Activated CD8-positive, alpha-beta memory T cell treated with anti-CD3 and anti-CD28 coated beads, Interleukin-2, amount 10 ng/mL, durations not matched to agents 7 days and 5 days (primary cell): Measurements from ENCODE around the gene SEL1L3. TPM values are rescaled to one million over a fixed set of nuclear protein-coding genes. Genes with fewer than 3 reads are reported as not detected.
A peak's percentile ranks its signal among the peaks of the same experiment; 100 is the strongest.

Experiments used
- ATAC-seq: fragments of 150-1000 bp; cut with Tn5 transposase; one replicate; pipeline ENCODE4 v1.10.0; 2021; ENCODE audit warnings: moderate library complexity
- CTCF ChIA-PET: fragments of 350-600 bp; sonication (Branson Sonifier 250); formaldehyde crosslinking; loops from one replicate; lab custom pipeline; 2021; ENCODE audit warnings: antibody characterized with exemption; lab: Charles Lee
- DNase-seq: peaks from one replicate; pipeline ENCODE4 v3.0.0-alpha.2; 2020
- H3K27ac Mint-ChIP-seq: one replicate; pipeline ENCODE4 v1.8.0; 2021; ENCODE audit warnings: mild to moderate bottlenecking, mixed read lengths
- H3K27me3 Mint-ChIP-seq: one replicate; pipeline ENCODE4 v1.8.0; 2021; ENCODE audit warnings: mixed read lengths
- H3K36me3 Mint-ChIP-seq: one replicate; pipeline ENCODE4 v1.8.0; 2021; ENCODE audit warnings: mild to moderate bottlenecking, mixed read lengths
- H3K4me1 Mint-ChIP-seq: one replicate; pipeline ENCODE4 v1.8.0; 2021; ENCODE audit warnings: mixed read lengths
- H3K4me3 Mint-ChIP-seq: one replicate; pipeline ENCODE4 v1.8.0; 2021; ENCODE audit warnings: mild to moderate bottlenecking, moderate library complexity, mixed read lengths
- H3K9me3 Mint-ChIP-seq: one replicate; pipeline ENCODE4 v1.8.0; 2022; ENCODE audit warnings: low read depth, mixed read lengths
- total RNA-seq, 2 experiments: library from RNA; stranded (reverse); gene quantifications; one replicate each; pipeline ENCODE4 v1.2.3, GENCODE V29; 2021

SEL1L3 gene
- total RNA-seq, 2 experiments from 2014 or later, result 66.3 to 82.8 TPM

DNA sequence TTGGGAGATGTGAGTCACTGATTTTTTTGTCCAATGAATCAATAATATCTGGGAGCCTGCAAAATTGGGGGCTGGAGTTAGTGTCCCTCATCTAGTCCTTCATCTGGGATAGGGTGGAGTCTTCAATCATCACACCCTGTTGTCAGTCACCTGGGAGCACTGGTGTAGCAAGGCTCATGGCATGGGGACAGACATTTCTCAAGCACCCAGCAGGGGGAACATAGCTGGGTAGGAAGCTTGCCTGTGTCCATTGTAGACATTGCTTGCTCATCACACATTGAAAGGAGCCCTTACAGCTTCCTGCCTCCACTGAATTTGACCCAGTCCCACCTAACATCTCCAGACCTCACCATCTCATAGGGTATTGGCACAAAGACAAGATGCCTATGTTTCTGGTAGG, 61.2 kb downstream of the SEL1L3 start:
- H3K36me3 Mint-ChIP-seq, result peaks cover 49% of the 10 kb centered on the region
- H3K4me1 Mint-ChIP-seq, result no peaks in the 10 kb centered on the region
- ATAC-seq (no peak), DNase-seq (no peak)
- no peak overlapping the region for H3K4me3 Mint-ChIP-seq
- no peak overlapping the region for H3K27ac Mint-ChIP-seq
- H3K9me3 Mint-ChIP-seq, result no peaks in the 10 kb centered on the region
- H3K27me3 Mint-ChIP-seq, result no peaks in the 10 kb centered on the region
- CTCF ChIA-PET, result no interaction called here

DNA sequence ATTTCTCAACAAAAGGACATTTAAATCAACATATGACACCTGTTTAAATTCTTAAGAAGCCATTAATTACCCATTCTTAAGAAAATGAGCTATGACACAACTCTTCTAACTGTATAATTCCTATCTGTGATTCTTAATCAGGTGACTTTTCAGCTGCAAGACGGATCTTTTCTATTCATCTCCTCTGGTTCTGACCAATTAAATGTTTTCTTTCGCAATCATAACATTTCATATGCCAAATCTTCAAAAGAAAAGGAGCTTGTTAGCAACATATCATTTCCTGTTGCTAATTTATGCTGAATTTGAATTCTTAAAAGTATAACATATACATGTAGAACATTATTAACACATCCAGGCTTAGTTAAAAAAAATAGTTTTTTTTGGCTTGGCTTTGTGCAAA, 62.5 kb downstream of the SEL1L3 start:
- H3K36me3 Mint-ChIP-seq, result peaks cover 55% of the 10 kb centered on the region
- H3K4me1 Mint-ChIP-seq, result no peaks in the 10 kb centered on the region
- no peak overlapping the region for H3K27ac Mint-ChIP-seq
- no peaks in the 10 kb centered on the region for H3K9me3 Mint-ChIP-seq
- H3K4me3 Mint-ChIP-seq, result no peak overlapping the region
- no peak for ATAC-seq
- CTCF ChIA-PET, result no interaction called here
- H3K27me3 Mint-ChIP-seq, result no peaks in the 10 kb centered on the region
- no peak for DNase-seq

DNA sequence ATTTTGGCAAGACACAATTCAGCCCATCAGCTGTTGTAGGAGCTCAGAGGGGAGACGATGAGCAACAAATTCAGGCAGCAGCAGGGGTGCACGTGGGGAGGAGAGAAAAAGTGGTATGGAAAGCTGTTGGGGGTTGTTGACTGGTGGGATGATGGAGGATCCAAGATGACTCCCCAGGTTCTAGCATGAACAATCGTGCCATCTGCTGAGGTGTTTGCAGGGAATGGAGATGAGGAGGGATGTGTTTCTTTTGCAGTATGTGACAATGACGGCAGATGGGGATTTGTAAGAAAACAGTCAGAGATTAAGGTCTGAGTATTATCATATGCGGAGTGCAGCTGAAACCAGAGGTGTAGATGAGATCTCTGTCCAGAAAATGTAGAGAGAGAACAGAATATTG, 63.3 kb downstream of the SEL1L3 start:
- peaks cover 59% of the 10 kb centered on the region for H3K36me3 Mint-ChIP-seq

DNA sequence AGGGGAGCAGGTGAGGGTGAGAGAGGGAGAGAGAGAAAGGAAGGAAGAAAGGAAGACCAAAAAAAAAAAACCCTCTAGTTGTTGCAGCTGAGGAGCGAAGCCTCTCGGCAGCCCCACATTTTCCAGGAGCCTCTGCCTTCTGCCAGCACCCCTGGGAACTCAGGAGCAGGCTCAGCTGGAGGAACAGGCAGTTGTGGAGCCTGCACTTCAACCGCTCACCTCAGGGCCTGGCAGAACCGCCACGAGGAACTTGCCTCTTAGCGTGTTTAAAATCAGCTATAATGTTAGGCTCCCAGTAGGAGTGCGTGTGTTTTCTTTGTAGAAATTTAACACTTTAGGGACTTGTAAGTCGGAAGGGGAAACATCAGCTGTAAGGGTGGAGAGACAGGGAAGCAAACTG, 65.7 kb downstream of the SEL1L3 start:
- H3K27me3 Mint-ChIP-seq, result no peaks in the 10 kb centered on the region
- H3K36me3 Mint-ChIP-seq, result peaks cover 56% of the 10 kb centered on the region
- H3K4me3 Mint-ChIP-seq, result no peak overlapping the region
- CTCF ChIA-PET, result no interaction called here
- H3K9me3 Mint-ChIP-seq, result no peaks in the 10 kb centered on the region
- no peaks in the 10 kb centered on the region for H3K4me1 Mint-ChIP-seq
- DNase-seq (no peak), ATAC-seq (no peak)
- H3K27ac Mint-ChIP-seq, result no peak overlapping the region

More for the DNA sequence above, 63.3 kb downstream of the SEL1L3 start:
- CTCF ChIA-PET, result no interaction called here
- Mint-ChIP-seq H3K27ac (no peak overlapping the region), H3K4me3 (no peak overlapping the region), H3K4me1 (no peaks in the 10 kb centered on the region), H3K27me3 (no peaks in the 10 kb centered on the region), H3K9me3 (no peaks in the 10 kb centered on the region)
- ATAC-seq (no peak), DNase-seq (no peak)

DNA sequence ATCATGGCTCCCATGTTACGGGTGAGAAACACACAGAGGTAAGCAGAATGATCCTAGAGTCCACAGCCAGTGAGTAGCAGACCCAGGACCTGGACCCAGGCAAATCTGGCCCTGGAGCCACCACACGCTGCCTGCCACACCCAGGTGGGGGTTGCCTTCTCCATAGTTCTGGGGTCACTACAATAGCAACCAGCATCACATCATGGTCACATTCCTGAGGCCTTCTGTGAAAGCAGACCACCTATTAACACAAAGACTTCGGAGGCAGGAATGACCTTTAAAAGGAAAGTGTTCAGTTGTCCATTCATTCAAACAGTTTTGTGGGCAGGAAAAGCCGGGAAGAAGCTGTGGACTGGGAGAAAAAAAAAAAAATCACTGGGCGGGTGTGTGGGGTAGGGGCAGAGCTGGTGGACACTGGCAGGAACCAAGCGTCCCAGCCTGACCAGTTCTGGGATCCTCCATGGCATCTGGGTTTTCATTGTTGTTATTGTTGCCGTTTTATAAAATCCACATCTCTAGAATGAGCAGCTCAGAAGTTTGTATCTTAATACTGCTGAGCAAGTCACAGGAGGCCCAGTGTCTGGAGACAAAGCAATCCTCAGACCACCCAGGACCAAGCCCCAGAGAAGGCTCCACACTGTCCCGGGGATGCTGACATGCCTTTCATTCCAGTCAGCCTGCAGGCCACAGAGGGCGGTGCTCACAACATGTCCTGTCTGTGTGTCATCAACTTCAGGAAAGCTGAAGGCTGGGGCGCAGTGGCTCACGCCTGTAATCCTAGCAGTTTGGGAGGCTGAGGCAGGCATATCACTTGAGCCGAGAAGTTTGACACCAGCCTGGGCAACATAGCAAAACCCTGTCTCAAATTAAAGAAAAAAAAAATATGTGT, 67.0 kb downstream of the SEL1L3 start:
- CTCF ChIA-PET, result no interaction called here
- no peak for DNase-seq
- H3K4me3 Mint-ChIP-seq, result no peak overlapping the region
- H3K27me3 Mint-ChIP-seq, result no peaks in the 10 kb centered on the region
- no peak overlapping the region for H3K27ac Mint-ChIP-seq
- no peaks in the 10 kb centered on the region for H3K4me1 Mint-ChIP-seq
- no peak for ATAC-seq
- no peaks in the 10 kb centered on the region for H3K9me3 Mint-ChIP-seq
- peaks cover 47% of the 10 kb centered on the region for H3K36me3 Mint-ChIP-seq

DNA sequence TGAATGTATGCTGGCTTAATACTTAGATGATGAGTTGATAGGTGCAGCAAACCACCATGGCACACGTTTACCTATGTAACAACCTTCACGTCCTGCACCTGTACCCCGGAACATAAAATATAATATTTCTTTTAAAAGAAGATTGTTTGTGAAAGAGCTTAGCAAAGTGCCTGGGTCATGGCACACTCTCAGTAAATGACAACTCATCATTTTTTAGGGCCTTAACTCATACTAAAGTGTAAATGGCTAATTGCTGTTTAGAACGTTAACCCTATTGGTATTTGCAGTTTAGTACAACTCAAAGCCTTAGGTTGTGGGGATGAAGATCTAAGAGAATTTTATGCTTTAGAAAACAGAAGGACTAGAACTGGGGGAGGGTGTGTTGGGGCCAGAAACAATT, 67.7 kb downstream of the SEL1L3 start:
- no peak overlapping the region for H3K27ac Mint-ChIP-seq
- no peaks in the 10 kb centered on the region for H3K9me3 Mint-ChIP-seq
- CTCF ChIA-PET, result no interaction called here
- no peak for ATAC-seq
- no peak for DNase-seq
- no peaks in the 10 kb centered on the region for H3K4me1 Mint-ChIP-seq
- H3K4me3 Mint-ChIP-seq, result no peak overlapping the region
- H3K36me3 Mint-ChIP-seq, result peaks cover 49% of the 10 kb centered on the region
- H3K27me3 Mint-ChIP-seq, result no peaks in the 10 kb centered on the region

DNA sequence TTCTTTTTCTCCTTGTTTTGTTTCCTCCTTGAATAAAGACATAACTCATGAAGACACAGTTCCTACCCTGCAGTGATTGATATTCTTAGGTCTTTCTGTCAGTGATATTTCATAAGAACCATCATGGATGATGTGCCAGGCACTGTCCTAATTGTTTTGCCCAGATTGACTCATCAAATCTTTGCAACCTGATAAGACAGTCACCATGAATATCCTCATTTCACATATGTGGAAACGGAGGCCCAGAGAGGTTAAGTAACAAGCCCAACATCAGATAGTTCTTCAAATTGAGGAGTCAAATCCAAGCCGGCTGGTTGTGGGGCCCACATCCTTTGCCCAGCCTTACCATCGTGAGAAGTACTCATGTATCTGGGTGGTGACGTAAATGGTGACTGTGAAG, 69.9 kb downstream of the SEL1L3 start:
- Mint-ChIP-seq H3K9me3 (no peaks in the 10 kb centered on the region), H3K27me3 (no peaks in the 10 kb centered on the region), H3K27ac (no peak overlapping the region), H3K4me3 (no peak overlapping the region), H3K36me3 (peaks cover 55% of the 10 kb centered on the region), H3K4me1 (no peaks in the 10 kb centered on the region)
- ATAC-seq, result no peak
- CTCF ChIA-PET, result interaction anchor here (0.7 to 0.8 kb wide), 2 partner anchors 12 to 276 kb away, joined by 3 read pairs; no protein-coding TSS in a partner anchor
- DNase-seq, result no peak

DNA sequence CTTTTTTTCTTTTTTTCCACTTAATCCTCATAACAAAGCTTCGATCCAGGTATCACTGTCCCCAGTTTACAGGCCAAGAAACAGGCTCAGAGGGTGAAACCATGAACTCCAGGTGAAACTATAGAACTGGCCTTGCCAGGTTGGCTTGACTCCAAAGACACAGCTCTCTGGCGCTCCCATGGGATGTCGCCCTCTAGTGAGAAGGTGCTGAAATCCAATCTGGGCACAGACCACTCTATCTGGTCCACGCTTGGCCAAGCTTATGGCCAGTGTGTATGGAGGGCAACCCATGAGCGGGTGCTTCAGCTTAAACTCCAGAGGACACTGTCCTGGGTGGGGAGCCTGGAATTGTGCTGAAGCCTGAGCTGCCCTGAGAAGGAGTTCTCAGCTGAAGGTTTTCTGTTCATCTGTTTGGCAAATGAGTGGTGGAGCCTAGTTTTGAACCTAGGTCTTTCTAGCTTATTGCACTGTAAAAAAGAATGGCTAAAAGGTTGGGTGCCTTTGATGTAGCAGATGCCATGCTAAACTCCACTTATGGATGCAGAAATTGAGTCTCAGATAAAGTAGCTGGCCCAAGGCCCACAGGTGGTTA, 70.5 kb downstream of the SEL1L3 start:
- no peak overlapping the region for H3K4me3 Mint-ChIP-seq
- CTCF ChIA-PET, result interaction anchor here (0.7 to 0.8 kb wide), 4 partner anchors 11 to 277 kb away, joined by 3 read pairs; no protein-coding TSS in a partner anchor
- H3K4me1 Mint-ChIP-seq, result no peaks in the 10 kb centered on the region
- no peaks in the 10 kb centered on the region for H3K9me3 Mint-ChIP-seq
- no peaks in the 10 kb centered on the region for H3K27me3 Mint-ChIP-seq
- ATAC-seq (no peak), DNase-seq (no peak)
- peaks cover 56% of the 10 kb centered on the region for H3K36me3 Mint-ChIP-seq
- no peak overlapping the region for H3K27ac Mint-ChIP-seq

DNA sequence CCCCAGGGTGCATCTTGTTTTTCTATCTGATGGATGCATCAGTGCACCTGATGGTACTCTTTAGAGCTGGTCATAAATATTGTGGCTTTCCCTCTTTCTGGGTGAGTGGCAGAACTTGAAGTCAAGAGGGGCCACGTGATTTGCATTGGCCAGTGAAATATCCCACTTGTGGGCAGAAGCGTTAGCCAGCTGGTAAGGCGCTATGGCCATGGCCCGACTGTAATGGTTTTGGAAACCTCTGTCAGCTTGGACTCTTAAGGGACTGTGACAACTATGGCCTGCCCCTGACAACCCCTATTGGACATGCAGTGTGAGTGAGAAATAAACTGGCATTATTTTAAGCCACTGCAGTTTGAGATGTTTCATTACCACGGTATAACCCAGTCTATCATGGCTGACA, 72.8 kb downstream of the SEL1L3 start:
- Mint-ChIP-seq H3K4me1 (peaks cover 1% of the 10 kb centered on the region), H3K36me3 (peaks cover 60% of the 10 kb centered on the region), H3K4me3 (no peak overlapping the region), H3K27me3 (no peaks in the 10 kb centered on the region), H3K9me3 (no peaks in the 10 kb centered on the region), H3K27ac (no peak overlapping the region)
- CTCF ChIA-PET, result no interaction called here
- DNase-seq, result no peak
- ATAC-seq, result no peak

DNA sequence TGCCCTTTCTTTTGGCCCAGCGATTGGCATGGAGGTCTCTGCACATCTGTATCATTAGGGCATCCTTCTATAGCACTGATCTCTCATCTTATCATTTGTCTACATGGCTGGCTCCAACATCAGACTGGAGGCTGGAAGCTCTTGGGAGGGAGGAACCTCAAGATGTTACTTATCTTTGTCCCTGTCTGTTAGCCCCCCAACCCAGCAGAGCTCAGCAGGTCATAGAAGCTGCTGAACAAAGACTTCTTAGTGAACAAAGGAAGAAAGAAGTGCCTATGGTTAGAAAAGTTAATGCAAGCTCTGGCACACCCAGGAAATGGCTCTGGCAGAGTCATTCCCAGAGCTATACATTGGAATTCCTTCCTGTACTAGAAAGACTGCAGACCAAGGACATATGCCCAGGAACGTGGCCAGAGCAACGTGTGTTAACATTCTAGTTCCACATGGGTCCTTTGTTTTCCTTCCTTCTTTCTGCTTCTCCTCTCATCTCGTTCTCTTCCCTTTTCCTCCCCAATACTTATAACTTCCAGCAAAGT, 74.0 kb downstream of the SEL1L3 start:
- Mint-ChIP-seq H3K27me3 (no peaks in the 10 kb centered on the region), H3K9me3 (no peaks in the 10 kb centered on the region), H3K27ac (no peak overlapping the region), H3K4me1 (peaks cover 14% of the 10 kb centered on the region), H3K4me3 (no peak overlapping the region), H3K36me3 (peaks cover 59% of the 10 kb centered on the region)
- CTCF ChIA-PET, result no interaction called here
- no peak for DNase-seq
- ATAC-seq, result no peak

DNA sequence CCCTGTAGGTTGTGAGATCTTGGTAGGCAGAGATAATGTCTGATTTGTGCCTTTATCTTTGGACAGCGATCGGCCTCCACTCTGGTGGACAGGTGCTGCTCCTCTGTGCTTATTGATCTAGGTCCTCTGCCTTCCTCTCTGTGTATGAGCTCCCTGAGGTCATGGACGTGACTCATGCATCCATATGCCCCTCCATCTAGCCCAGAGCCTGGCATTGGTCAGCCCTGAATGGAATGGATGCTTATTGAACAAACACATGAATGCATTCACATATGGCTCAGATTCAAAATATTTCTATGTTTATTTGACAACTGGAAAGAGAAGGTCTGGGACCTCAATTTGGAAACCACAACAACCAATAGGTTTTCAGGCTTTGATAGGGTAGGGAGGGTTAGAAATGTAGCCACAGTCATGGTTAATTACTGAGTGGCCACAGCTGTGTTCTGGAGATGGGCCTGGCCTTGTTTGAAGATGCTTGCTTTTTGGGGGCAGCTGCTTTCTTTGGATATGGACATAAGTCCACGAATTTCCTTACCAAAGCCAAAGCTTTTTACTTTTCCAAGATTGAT, 76.2 kb downstream of the SEL1L3 start:
- ATAC-seq (no peak), DNase-seq (no peak)
- no peaks in the 10 kb centered on the region for H3K9me3 Mint-ChIP-seq
- H3K27me3 Mint-ChIP-seq, result no peaks in the 10 kb centered on the region
- CTCF ChIA-PET, result no interaction called here
- H3K27ac Mint-ChIP-seq, result no peak overlapping the region
- peaks cover 16% of the 10 kb centered on the region for H3K4me1 Mint-ChIP-seq
- no peak overlapping the region for H3K4me3 Mint-ChIP-seq
- peaks cover 66% of the 10 kb centered on the region for H3K36me3 Mint-ChIP-seq

DNA sequence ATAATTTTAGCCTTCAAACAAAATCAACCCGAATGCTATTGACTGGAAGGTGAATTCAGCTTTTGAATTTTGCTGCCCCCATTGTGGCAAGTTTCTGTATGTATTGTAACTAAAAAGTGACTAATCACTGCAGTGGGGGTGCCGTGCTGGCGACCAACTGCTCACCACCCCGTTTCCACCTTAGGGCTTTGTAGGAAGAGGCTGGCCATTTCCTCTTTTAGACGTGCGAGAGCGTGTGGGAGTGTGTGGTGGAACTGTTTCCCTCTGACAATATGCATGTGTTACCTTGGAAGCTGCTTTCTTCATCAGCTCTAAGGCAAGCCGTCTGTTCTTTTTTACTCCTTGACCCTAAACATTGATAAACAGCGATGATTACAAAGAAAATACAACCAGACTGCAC, 78.8 kb downstream of the SEL1L3 start:
- DNase-seq (peak; percentile 55), ATAC-seq (peak; percentile 64)
- H3K9me3 Mint-ChIP-seq, result no peaks in the 10 kb centered on the region
- peak overlapping the region; percentile 56 for H3K27ac Mint-ChIP-seq
- CTCF ChIA-PET, result no interaction called here
- no peak overlapping the region for H3K4me3 Mint-ChIP-seq
- peaks cover 16% of the 10 kb centered on the region for H3K4me1 Mint-ChIP-seq
- H3K36me3 Mint-ChIP-seq, result peaks cover 73% of the 10 kb centered on the region
- H3K27me3 Mint-ChIP-seq, result no peaks in the 10 kb centered on the region

DNA sequence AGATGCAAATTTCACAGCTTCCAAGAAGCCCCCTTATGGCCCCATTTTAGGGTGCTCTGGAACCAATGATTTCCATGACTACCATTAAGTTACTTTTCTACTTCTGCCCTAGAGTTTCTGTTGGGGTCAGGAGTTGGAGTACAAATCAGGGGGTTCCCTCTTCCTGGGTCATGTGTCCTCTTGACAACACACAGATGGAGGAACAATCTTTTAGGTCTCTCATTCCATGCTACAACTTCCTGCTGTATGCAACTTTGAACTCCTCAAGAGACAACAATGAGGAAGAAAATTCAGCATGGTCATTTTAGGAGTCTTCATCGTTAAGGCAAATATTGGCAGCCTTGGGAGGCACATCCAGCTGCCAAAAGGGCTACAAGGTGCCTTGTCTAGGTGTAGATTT, 79.7 kb downstream of the SEL1L3 start:
- peaks cover 16% of the 10 kb centered on the region for H3K4me1 Mint-ChIP-seq
- no peak for DNase-seq
- H3K36me3 Mint-ChIP-seq, result peaks cover 73% of the 10 kb centered on the region
- no peak overlapping the region for H3K4me3 Mint-ChIP-seq
- no peaks in the 10 kb centered on the region for H3K9me3 Mint-ChIP-seq
- CTCF ChIA-PET, result no interaction called here
- H3K27ac Mint-ChIP-seq, result no peak overlapping the region
- no peak for ATAC-seq
- no peaks in the 10 kb centered on the region for H3K27me3 Mint-ChIP-seq
